Measurements from ENCODE around the gene NKX6-2.
A peak's percentile ranks its signal among the peaks of the same experiment; 100 is the strongest.

The NKX6-2 gene

GRCh38 chr10:132817701-132818211 lies 31.8 kb upstream of the NKX6-2 start:
- Mint-ChIP-seq H3K4me3 (no peak overlapping the region), H3K36me3 (ENCODE audit: low read depth) (no peaks in the 10 kb centered on the region), H3K4me1 (ENCODE audit: low read depth) (no peaks in the 10 kb centered on the region), H3K27ac (no peak overlapping the region), H3K27me3 (peaks cover 32% of the 10 kb centered on the region), H3K9me3 (no peaks in the 10 kb centered on the region)

- Mint-ChIP-seq H3K4me3 (no peak overlapping the region), H3K36me3 (ENCODE audit: low read depth) (no peaks in the 10 kb centered on the region), H3K9me3 (no peaks in the 10 kb centered on the region), H3K4me1 (ENCODE audit: low read depth) (no peaks in the 10 kb centered on the region), H3K27ac (no peak overlapping the region), H3K27me3 (peaks cover 32% of the 10 kb centered on the region)
Observed at GRCh38 chr10:132816718-132817117, 30.8 kb upstream of the NKX6-2 start.

DNA sequence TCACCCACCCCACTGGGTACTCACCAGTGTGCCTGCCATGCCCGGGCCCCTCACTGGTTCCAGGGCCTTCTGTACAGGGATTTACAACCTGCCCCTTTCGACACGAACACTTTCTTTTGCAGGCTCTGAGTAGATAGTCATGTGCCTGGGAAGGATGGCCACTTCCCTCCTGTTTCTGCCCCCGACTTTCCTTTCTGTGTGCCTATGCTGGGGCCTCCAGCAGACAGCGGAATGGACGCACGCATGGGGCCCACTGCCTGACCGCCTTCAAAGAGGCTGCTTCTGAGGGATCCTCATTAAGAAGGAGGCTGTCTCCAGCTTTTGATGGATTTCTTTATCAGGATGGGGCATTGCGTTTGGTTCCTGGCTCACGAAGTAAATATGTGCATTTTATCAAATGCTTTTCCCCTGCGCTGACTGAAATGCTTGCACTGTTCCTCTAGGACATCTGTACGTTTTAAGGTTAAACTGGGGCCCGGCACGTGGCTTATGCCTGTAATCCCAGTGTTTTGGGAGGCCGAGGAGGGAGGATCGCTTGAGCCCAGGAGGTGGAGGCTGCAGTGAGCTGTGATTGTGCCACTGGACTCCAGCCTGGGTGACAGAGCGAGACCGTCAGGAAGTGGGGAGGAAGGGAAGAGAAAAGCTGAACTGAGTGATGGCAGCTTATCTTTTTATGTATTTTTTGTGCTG lies 29.4 kb upstream of the NKX6-2 start:
- H3K36me3 Mint-ChIP-seq (ENCODE audit: low read depth): no peaks in the 10 kb centered on the region
- H3K4me1 Mint-ChIP-seq (ENCODE audit: low read depth): no peaks in the 10 kb centered on the region
- no peaks in the 10 kb centered on the region for H3K9me3 Mint-ChIP-seq
- peak overlapping the region; percentile 68 for H3K27ac Mint-ChIP-seq
- H3K4me3 Mint-ChIP-seq: no peak overlapping the region
- peaks cover 32% of the 10 kb centered on the region for H3K27me3 Mint-ChIP-seq

DNA sequence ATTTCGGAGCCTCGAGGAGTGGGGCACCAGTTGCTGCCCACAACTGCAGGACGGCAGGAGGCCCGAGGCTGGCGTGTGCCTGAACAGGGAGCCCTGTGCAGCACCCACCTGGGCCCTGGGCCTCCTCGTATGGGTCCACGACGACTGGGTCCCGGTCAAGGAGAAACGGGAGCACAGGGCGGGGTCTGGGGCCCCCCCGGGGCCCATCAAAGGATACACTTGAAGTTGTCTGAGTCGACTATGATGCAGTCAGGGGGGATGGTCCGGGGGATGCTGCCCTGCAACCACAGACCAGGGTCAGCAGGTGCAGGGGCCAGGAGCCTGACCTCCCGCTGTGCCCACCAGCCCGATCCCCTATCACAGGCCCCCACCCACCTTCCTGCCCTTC lies 28.5 kb upstream of the NKX6-2 start:
- no peaks in the 10 kb centered on the region for H3K4me1 Mint-ChIP-seq (ENCODE audit: low read depth)
- peaks cover 27% of the 10 kb centered on the region for H3K27me3 Mint-ChIP-seq
- H3K36me3 Mint-ChIP-seq (ENCODE audit: low read depth): no peaks in the 10 kb centered on the region
- H3K4me3 Mint-ChIP-seq: no peak overlapping the region
- no peaks in the 10 kb centered on the region for H3K9me3 Mint-ChIP-seq
- H3K27ac Mint-ChIP-seq: no peak overlapping the region

DNA sequence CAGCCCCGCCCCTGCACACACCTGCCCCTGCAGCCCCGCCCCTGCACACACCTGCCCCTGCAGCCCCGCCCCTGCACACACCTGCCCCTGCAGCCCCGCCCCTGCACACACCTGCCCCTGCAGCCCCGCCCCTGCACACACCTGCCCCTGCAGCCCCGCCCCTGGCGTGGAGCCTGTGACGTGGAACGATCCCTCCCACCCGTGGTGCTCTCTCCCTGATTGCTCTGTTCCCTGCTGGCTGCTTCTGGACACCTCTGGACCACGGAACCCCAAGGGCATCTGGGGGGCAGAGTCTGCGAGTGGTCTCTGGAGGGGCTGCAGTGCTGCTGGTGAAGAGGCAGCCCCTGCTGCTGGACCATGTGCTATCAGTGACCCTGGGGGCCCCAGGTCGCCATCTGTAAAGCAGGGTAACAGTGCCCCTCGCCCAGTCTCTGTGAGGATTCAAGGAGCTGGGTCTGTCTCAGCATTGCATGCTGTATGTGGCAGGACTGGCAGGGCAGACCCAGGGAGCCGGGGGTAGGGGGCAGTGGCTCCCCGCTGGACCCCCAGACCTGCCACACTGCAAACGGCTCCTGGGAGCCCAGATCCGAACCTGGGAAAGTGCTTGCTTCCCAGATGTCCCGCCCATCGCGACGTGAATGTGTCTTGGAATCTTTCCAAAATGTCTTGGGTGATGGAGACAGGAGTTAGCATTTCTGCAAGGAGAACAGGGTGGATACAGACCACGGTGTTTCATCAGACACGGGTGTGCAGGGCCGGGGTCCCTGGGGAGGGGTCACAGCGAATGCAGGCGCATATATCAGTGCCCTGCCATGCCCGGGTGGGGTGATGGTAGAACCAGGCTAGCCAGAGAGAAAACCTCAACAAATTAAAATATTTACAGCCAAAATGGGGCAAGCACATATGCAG lies 27.9 kb upstream of the NKX6-2 start:
- H3K9me3 Mint-ChIP-seq: no peaks in the 10 kb centered on the region
- H3K4me1 Mint-ChIP-seq (ENCODE audit: low read depth): no peaks in the 10 kb centered on the region
- H3K4me3 Mint-ChIP-seq: no peak overlapping the region
- no peaks in the 10 kb centered on the region for H3K36me3 Mint-ChIP-seq (ENCODE audit: low read depth)
- no peak overlapping the region for H3K27ac Mint-ChIP-seq
- peaks cover 21% of the 10 kb centered on the region for H3K27me3 Mint-ChIP-seq

DNA sequence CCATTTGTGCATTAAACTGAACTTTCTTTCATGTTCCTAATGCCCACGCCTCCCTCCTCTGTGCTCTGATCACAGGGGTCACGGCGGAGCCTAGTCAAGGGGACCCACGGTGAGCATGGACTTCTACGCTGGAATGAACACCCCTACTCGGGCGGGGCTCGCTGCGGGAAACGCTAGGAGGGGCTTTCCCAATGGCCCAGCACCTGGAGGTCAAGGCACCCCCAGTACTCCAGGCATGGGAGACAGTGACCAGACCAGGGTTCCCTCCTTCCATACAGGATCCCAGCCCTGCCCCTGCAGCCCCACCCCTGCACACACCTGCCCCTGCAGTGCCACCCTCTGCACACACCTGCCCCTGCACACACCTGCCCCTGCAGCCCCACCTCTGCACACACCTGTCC lies 27.1 kb upstream of the NKX6-2 start:
- no peaks in the 10 kb centered on the region for H3K9me3 Mint-ChIP-seq

GRCh38 chr10:132812520-132812919 lies 26.6 kb upstream of the NKX6-2 start:
- peaks cover 21% of the 10 kb centered on the region for H3K27me3 Mint-ChIP-seq
- H3K4me3 Mint-ChIP-seq: no peak overlapping the region
- H3K36me3 Mint-ChIP-seq (ENCODE audit: low read depth): no peaks in the 10 kb centered on the region
- no peaks in the 10 kb centered on the region for H3K4me1 Mint-ChIP-seq (ENCODE audit: low read depth)
- no peak overlapping the region for H3K27ac Mint-ChIP-seq
- H3K9me3 Mint-ChIP-seq: no peaks in the 10 kb centered on the region

More for the DNA sequence above, 27.1 kb upstream of the NKX6-2 start:
- Mint-ChIP-seq H3K4me3 (no peak overlapping the region), H3K4me1 (ENCODE audit: low read depth) (no peaks in the 10 kb centered on the region), H3K27ac (no peak overlapping the region), H3K36me3 (ENCODE audit: low read depth) (no peaks in the 10 kb centered on the region), H3K27me3 (peaks cover 21% of the 10 kb centered on the region)

DNA sequence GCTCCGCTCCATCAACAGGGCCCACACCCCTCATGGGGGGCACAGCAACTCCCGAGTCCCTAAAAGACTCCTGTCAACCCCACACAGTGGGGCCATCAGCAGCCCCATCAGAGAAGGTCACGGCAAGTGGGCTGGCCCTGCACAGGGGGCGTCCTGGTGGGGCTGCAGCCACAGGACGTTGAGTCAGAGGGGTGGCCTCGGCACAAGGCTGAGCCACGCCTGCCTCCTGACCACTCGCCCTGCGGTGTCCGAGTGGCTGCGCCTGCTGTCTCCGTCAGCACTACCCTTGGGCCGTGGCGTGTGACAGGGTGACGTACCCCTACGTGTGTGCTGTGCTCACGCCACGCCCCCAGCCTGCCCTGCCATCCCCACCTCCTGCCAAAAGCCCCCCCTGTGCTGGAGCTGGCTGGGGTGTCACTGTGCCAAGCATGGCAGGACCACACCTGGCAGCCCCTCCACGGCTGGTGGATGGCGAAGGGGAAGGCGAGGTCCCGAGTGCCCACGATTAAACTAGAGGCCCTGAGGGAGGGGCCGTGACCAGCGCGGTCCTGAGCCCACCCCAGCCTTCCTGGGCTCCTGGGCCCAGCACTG lies 26.0 kb upstream of the NKX6-2 start:
- H3K4me1 Mint-ChIP-seq (ENCODE audit: low read depth): no peaks in the 10 kb centered on the region
- no peak overlapping the region for H3K27ac Mint-ChIP-seq
- H3K36me3 Mint-ChIP-seq (ENCODE audit: low read depth): no peaks in the 10 kb centered on the region
- H3K4me3 Mint-ChIP-seq: no peak overlapping the region
- peaks cover 16% of the 10 kb centered on the region for H3K27me3 Mint-ChIP-seq
- H3K9me3 Mint-ChIP-seq: no peaks in the 10 kb centered on the region

DNA sequence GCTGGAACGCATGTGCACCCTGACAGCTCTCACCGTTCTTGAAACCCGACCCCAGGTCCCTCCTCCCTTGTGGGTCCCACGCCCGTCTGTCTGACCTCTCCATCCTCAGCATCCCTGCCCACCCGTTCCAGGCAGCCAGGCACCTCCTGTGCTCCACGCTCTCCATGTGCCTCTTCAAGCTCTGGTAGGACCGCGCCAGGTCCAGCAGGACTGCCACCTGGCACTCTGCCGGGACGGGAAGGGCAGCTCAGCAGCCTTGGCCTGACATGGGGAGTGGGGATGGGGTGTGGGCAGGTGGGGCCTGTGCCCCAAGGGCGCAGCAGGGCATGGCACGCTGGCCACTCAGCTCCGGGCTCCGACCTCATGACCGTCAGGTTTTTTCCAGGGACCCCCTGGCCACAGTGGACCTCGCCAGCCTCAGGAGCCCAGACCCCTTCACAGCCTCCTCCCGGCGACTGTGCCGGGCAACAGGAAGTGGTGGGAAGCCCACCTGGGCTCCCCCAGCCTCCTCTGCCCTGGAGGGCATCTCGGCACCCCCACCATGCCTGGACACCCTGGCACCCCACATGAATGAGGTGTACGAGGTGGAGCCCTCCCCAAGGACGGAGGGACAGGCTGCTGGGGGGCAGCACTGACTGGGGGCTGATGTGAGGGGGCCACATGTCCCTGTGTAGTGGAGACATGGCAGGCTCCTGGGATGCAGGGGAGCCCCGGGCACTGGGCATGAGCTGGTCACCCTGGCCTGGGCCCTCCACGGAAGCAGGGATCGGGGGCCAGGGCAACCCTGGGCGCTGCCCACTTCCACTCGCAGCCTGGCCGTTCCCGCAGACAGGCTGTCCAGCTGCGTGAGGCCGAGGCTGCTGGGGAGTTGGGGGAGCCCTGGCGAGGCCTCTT lies 25.1 kb upstream of the NKX6-2 start:
- no peak overlapping the region for H3K27ac Mint-ChIP-seq
- H3K4me1 Mint-ChIP-seq (ENCODE audit: low read depth): no peaks in the 10 kb centered on the region
- no peaks in the 10 kb centered on the region for H3K9me3 Mint-ChIP-seq
- H3K36me3 Mint-ChIP-seq (ENCODE audit: low read depth): no peaks in the 10 kb centered on the region
- H3K27me3 Mint-ChIP-seq: peaks cover 9% of the 10 kb centered on the region
- no peak overlapping the region for H3K4me3 Mint-ChIP-seq

GRCh38 chr10:132810141-132810806 lies 24.3 kb upstream of the NKX6-2 start:
- no peak overlapping the region for H3K27ac Mint-ChIP-seq
- H3K9me3 Mint-ChIP-seq: no peaks in the 10 kb centered on the region
- H3K36me3 Mint-ChIP-seq (ENCODE audit: low read depth): no peaks in the 10 kb centered on the region
- peaks cover 1% of the 10 kb centered on the region for H3K27me3 Mint-ChIP-seq
- H3K4me1 Mint-ChIP-seq (ENCODE audit: low read depth): no peaks in the 10 kb centered on the region
- no peak overlapping the region for H3K4me3 Mint-ChIP-seq

GRCh38 chr10:132809232-132810140 lies 23.5 kb upstream of the NKX6-2 start:
- Mint-ChIP-seq H3K9me3 (no peaks in the 10 kb centered on the region), H3K4me1 (ENCODE audit: low read depth) (no peaks in the 10 kb centered on the region), H3K27ac (no peak overlapping the region), H3K4me3 (no peak overlapping the region), H3K36me3 (ENCODE audit: low read depth) (no peaks in the 10 kb centered on the region), H3K27me3 (no peaks in the 10 kb centered on the region)

DNA sequence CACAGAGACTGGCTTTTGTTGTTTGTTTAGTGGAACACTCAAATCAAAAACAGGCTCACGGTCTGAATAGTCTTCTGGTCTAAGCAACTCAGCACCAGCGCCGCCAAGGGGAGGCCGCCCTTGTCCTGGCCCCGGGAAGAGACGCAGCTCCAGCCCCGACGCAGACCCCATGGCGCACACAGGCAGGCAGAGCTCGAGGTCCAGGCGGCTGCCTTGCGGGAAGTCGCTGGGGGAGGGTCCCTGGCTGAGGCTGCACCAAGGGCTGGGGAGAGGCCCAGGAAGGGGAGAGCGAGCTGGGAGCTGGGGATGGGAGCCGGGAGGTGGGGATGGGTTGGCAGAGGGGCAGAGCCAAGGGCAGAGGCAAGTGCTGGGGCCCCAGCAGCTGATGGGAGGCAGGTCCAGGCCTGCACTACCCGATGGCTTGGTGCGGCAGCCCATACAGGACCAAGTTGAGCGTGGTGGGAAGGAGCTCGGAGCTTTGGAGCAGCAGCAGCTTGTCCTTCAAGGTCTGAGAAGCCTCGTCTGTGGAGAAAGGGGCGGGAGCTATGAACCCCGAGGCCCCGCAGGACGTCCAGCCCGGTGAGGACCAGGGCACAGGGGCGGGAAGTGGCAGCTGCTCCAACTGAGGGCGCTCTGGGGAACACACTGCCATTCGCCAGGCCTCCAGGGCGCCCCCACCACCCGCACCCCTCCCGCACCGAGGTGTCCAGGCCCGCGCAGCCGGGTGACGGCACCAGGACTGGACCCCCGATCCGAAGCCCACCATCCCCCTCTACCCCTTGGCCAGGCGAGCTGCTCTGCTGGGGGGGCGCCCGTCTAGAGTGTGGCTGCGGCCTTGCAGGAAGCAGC lies 22.7 kb upstream of the NKX6-2 start:
- H3K4me1 Mint-ChIP-seq (ENCODE audit: low read depth): no peaks in the 10 kb centered on the region
- no peaks in the 10 kb centered on the region for H3K9me3 Mint-ChIP-seq
- H3K36me3 Mint-ChIP-seq (ENCODE audit: low read depth): no peaks in the 10 kb centered on the region
- no peaks in the 10 kb centered on the region for H3K27me3 Mint-ChIP-seq
- no peak overlapping the region for H3K4me3 Mint-ChIP-seq
- no peak overlapping the region for H3K27ac Mint-ChIP-seq

All from stimulated activated naive CD8-positive, alpha-beta T cell treated with anti-CD3 and anti-CD28 coated beads, Interleukin-15, Interleukin-2, amounts not matched to agents 100 ng/mL and 50 ng/mL, for 24 hours (primary cell).